PC-3 (cell line): ENCODE results near the gene SDK1. TPM values are rescaled to one million over a fixed set of nuclear protein-coding genes. Genes with fewer than 3 reads are reported as not detected.

Experiments
- ATAC-seq: fragments of 200-7000 bp; cut with Tn5 transposase; 2 replicates; pipeline ENCODE4 v1.9.1; 2020; ENCODE audit warnings: mild to moderate bottlenecking, moderate library complexity
- BruUV-seq: library from RNA; stranded (reverse); fragments of 400-500 nt; replicated peaks from 2 replicates; lab custom pipeline; 2021; lab: Mats Ljungman, UMichigan
- CTCF ChIA-PET: fragments of 300-600 bp; sonication (Branson Sonifier 250); formaldehyde crosslinking; loops from one replicate; lab custom pipeline; 2022; ENCODE audit warnings: antibody characterized with exemption; lab: Charles Lee
- POLR2A ChIA-PET: fragments of 300-600 bp; sonication (Branson Sonifier 250); formaldehyde crosslinking; loops from one replicate; lab custom pipeline; 2022; ENCODE audit warnings: antibody characterized with exemption; ENCODE audit not compliant: unreplicated experiment; lab: Charles Lee
- DNase-seq: peaks from one replicate; pipeline ENCODE4 v3.0.0-alpha.2; 2015
- H2AFZ ChIP-seq: fragments of 300-600 bp; sonication (generic); 2 replicates; pipeline ENCODE4 v1.6.0; 2016; ENCODE audit warnings: antibody characterized with exemption, low read length
- H3F3A ChIP-seq: fragments of 300-600 bp; sonication (generic); one replicate; pipeline ENCODE4 v1.6.0; 2017; ENCODE audit warnings: antibody characterized with exemption, low read length, control low read depth, mild to moderate bottlenecking; ENCODE audit not compliant: unreplicated experiment
- H3K27ac ChIP-seq: fragments of 300-600 bp; sonication (generic); 2 replicates; pipeline ENCODE4 v1.5.1; 2016; ENCODE audit warnings: mild to moderate bottlenecking, low read length
- H3K27me3 ChIP-seq: fragments of 300-600 bp; sonication (generic); 2 replicates; pipeline ENCODE4 v1.6.1; 2016; ENCODE audit warnings: low read length, mixed read lengths
- H3K36me3 ChIP-seq: fragments of 300-600 bp; sonication (generic); 2 replicates; pipeline ENCODE4 v1.6.1; 2016; ENCODE audit warnings: low read depth, mixed run types, low read length, mixed read lengths
- H3K4me1 ChIP-seq: fragments of 300-600 bp; sonication (generic); 2 replicates; pipeline ENCODE4 v1.5.1; 2016; ENCODE audit warnings: low read length; ENCODE audit not compliant: insufficient read depth
- H3K4me2 ChIP-seq: fragments of 300-600 bp; sonication (generic); 2 replicates; pipeline ENCODE4 v1.6.0; 2016; ENCODE audit warnings: low read length
- H3K4me3 ChIP-seq: fragments of 300-600 bp; sonication (generic); 2 replicates; pipeline ENCODE4 v1.5.1; 2016; ENCODE audit warnings: mild to moderate bottlenecking, low read length, mixed read lengths
- H3K79me2 ChIP-seq: fragments of 300-600 bp; sonication (generic); 2 replicates; pipeline ENCODE4 v1.6.1; 2017; ENCODE audit warnings: low read length, mixed read lengths
- H3K9ac ChIP-seq: fragments of 300-600 bp; sonication (generic); 2 replicates; pipeline ENCODE4 v1.6.0; 2016; ENCODE audit warnings: mild to moderate bottlenecking, low read length
- H3K9me2 ChIP-seq: fragments of 300-600 bp; sonication (generic); replicated peaks from 2 replicates; pipeline ENCODE4 v1.6.1; 2016; ENCODE audit warnings: mixed run types, low read length, mixed read lengths
- H3K9me3 ChIP-seq: fragments of 300-600 bp; sonication (generic); 2 replicates; pipeline ENCODE4 v1.6.1; 2016; ENCODE audit warnings: low read length, mixed read lengths
- H4K20me1 ChIP-seq: fragments of 300-600 bp; sonication (generic); 2 replicates; pipeline ENCODE4 v1.6.1; 2016; ENCODE audit warnings: low read length, mixed read lengths
- EZH2 ChIP-seq: fragments of 300-600 bp; sonication (generic); IDR thresholded peaks from one replicate; pipeline ENCODE4 v1.6.1; 2017; ENCODE audit warnings: antibody characterized with exemption, mild to moderate bottlenecking, low read length; ENCODE audit not compliant: unreplicated experiment
- EZH2phosphoT487 ChIP-seq: fragments of 300-600 bp; sonication (generic); IDR thresholded peaks from 2 replicates; pipeline ENCODE4 v1.6.1; 2018; ENCODE audit warnings: mild to moderate bottlenecking, antibody characterized with exemption, low read length, borderline replicate concordance
- intact Hi-C: fragments of 100-400 bp; cut with micrococcal nuclease; formaldehyde crosslinking; loops from 2 replicates; pipeline ENCODE4 v1.9.0; 2023
- total RNA-seq: library from RNA; depleted of rRNA; stranded (reverse); fragments of >200 nt; gene quantifications from 2 replicates; pipeline ENCODE4 v1.2.3, GENCODE V29; 2014
- TF ChIP-seq, protein P1 (sequence below): fragments of 300-600 bp; sonication (generic); conservative IDR thresholded peaks from 2 replicates; pipeline ENCODE4 v1.5.1; 2017; ENCODE audit warnings: antibody characterized with exemption, low read depth, mild to moderate bottlenecking, low read length

The SDK1 gene
- total RNA-seq, 1 experiment from 2014 or later: 2.8 TPM

DNA sequence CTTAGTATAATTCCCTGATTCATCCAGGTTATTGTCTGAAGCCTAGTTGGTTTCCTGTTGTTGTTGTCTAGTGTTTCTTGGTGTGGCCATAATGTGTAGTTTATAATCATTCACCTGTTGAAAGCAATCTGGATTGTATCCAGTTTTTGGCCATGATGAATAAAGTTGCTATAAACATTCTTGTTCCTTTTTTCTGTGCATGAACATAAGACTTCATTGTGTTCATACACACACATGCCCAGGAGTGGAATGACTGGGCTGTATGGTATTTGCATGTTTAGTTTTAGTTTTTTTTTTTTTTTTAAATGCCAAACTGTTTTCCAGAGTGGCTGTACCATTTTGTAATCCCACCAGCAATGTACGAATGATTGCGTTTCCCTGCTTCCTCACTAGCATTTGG, 349.8 kb downstream of the SDK1 start:
- H2AFZ ChIP-seq: no peak overlapping the region
- H4K20me1 ChIP-seq: no peaks in the 10 kb centered on the region
- no peak for ATAC-seq
- no peaks in the 10 kb centered on the region for H3K9me2 ChIP-seq
- intact Hi-C loops: no loop called here
- no peak overlapping the region for H3K4me3 ChIP-seq
- H3K27me3 ChIP-seq: no peaks in the 10 kb centered on the region
- no peaks in the 10 kb centered on the region for H3K9me3 ChIP-seq
- POLR2A ChIA-PET: interaction anchor here (0.6 kb wide), 1 partner anchor 506 kb away, joined by 3 read pairs; no protein-coding TSS in a partner anchor
- no peak overlapping the region for H3K4me2 ChIP-seq
- H3F3A ChIP-seq: no peaks in the 10 kb centered on the region
- DNase-seq: no peak
- no peaks in the 10 kb centered on the region for H3K79me2 ChIP-seq
- CTCF ChIA-PET: no interaction called here
- H3K9ac ChIP-seq: no peak overlapping the region
- no peaks in the 10 kb centered on the region for H3K4me1 ChIP-seq
- TF ChIP-seq, protein P1, sequence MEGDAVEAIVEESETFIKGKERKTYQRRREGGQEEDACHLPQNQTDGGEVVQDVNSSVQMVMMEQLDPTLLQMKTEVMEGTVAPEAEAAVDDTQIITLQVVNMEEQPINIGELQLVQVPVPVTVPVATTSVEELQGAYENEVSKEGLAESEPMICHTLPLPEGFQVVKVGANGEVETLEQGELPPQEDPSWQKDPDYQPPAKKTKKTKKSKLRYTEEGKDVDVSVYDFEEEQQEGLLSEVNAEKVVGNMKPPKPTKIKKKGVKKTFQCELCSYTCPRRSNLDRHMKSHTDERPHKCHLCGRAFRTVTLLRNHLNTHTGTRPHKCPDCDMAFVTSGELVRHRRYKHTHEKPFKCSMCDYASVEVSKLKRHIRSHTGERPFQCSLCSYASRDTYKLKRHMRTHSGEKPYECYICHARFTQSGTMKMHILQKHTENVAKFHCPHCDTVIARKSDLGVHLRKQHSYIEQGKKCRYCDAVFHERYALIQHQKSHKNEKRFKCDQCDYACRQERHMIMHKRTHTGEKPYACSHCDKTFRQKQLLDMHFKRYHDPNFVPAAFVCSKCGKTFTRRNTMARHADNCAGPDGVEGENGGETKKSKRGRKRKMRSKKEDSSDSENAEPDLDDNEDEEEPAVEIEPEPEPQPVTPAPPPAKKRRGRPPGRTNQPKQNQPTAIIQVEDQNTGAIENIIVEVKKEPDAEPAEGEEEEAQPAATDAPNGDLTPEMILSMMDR: no peak
- no peak for TF ChIP-seq EZH2phosphoT487
- TF ChIP-seq EZH2: no peak
- H3K36me3 ChIP-seq: no peaks in the 10 kb centered on the region
- no peak overlapping the region for H3K27ac ChIP-seq
- BruUV-seq: no TSS peak

DNA sequence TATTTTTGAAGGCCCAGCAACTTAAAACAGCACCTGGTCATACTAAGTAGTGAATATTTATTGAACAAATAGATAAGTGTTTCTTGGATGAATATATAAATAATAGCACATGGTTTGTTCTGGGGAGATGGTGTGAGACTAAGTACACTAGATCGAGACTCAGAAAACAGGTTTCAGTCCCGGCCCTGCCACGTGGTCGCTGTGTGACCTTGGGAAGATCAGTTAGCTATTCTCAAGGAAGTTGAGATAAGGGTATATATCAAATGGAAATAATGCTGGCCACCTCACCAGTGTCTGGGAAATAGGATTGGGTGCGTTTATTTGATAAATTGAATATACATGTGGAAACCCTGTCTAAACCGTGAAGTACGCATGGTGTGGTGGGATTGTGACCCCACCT, 354.6 kb downstream of the SDK1 start:
- Histone ChIP-seq H3K9me2 (no peaks in the 10 kb centered on the region), H3K27me3 (no peaks in the 10 kb centered on the region), H3K4me1 (no peaks in the 10 kb centered on the region), H3K4me2 (no peak overlapping the region), H2AFZ (no peak overlapping the region), H3K79me2 (no peaks in the 10 kb centered on the region), H4K20me1 (no peaks in the 10 kb centered on the region), H3K36me3 (no peaks in the 10 kb centered on the region), H3K9ac (no peak overlapping the region), H3K4me3 (no peak overlapping the region), H3K9me3 (no peaks in the 10 kb centered on the region), H3F3A (no peaks in the 10 kb centered on the region), H3K27ac (no peak overlapping the region)
- TF ChIP-seq EZH2phosphoT487: no peak
- TF ChIP-seq EZH2: no peak
- TF ChIP-seq, protein P1: no peak
- BruUV-seq: no TSS peak
- ChIA-PET POLR2A (no interaction called here), CTCF (no interaction called here)
- no peak for ATAC-seq
- no peak for DNase-seq
- intact Hi-C loops: no loop called here

DNA sequence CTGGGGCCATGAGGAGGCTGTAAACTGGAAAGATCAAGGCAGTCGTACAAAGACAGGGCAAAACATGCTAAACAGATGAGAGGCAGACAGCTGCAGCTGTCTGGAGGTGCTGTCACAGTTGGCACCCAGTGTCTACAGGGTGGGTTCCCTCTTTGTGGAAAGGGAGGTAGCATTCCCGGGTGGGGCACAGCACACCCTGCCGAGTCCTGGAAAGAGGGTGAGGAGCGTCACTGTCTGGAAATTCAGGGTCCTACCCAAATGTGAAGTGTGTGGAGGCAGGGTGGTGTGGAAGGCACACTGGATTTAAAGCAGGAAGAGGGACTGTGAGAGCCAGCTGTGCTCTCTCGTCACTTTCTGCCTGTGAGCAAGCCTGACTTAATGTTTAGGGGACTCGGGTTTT, 356.2 kb downstream of the SDK1 start:
- no peak for ATAC-seq
- no TSS peak for BruUV-seq
- H3K36me3 ChIP-seq: no peaks in the 10 kb centered on the region
- no peaks in the 10 kb centered on the region for H3K27me3 ChIP-seq
- no peaks in the 10 kb centered on the region for H3F3A ChIP-seq
- no peak overlapping the region for H3K27ac ChIP-seq
- DNase-seq: no peak
- no peak overlapping the region for H3K4me2 ChIP-seq
- TF ChIP-seq, protein P1: no peak
- POLR2A ChIA-PET: no interaction called here
- no peaks in the 10 kb centered on the region for H3K79me2 ChIP-seq
- H2AFZ ChIP-seq: no peak overlapping the region
- CTCF ChIA-PET: no interaction called here
- no peaks in the 10 kb centered on the region for H3K4me1 ChIP-seq
- H3K9ac ChIP-seq: no peak overlapping the region
- no peaks in the 10 kb centered on the region for H4K20me1 ChIP-seq
- no peaks in the 10 kb centered on the region for H3K9me3 ChIP-seq
- no peak overlapping the region for H3K4me3 ChIP-seq
- intact Hi-C loops: no loop called here
- H3K9me2 ChIP-seq: no peaks in the 10 kb centered on the region
